Measurements from ENCODE around the gene MPLKIP.
"Not testable (repeated sequence)": the region's sequence is repeated elsewhere in the genome, so short reads cannot be mapped to it uniquely, and the experiment has no call there.

MPLKIP gene

GRCh38 chr7:40134428-40135316 is at the start of gene MPLKIP, which contains the start of gene SUGCT:
MPLKIP (minus strand) TSS chr7:40134622; CDS start chr7:40134567, 55 bp downstream.
SUGCT (plus strand) TSS chr7:40135005.
- DNase-seq (ENCODE audit: low read depth in 3 of 3) = peak; percentile 73 to 83 (median 79)

- DNase-seq (ENCODE audit: low read depth in 3 of 3) = no peak
Observed at GRCh38 chr7:40182452-40182851, 48.0 kb upstream of the MPLKIP start.

- DNase-seq (ENCODE audit: low read depth in 3 of 3) = no peak
Observed at GRCh38 chr7:40177071-40177470, 42.6 kb upstream of the MPLKIP start.

GRCh38 chr7:40175725-40176510 is 41.5 kb upstream of the MPLKIP start:
- DNase-seq (ENCODE audit: low read depth in 3 of 3) = no peak

GRCh38 chr7:40175256-40175655 is 40.8 kb upstream of the MPLKIP start:
- not testable (repeated sequence) for DNase-seq (ENCODE audit: low read depth in 3 of 3)

GRCh38 chr7:40173121-40173520 is 38.7 kb upstream of the MPLKIP start:
- DNase-seq (ENCODE audit: low read depth in 3 of 3) = not testable (repeated sequence)

- not testable (repeated sequence) for DNase-seq (ENCODE audit: low read depth in 3 of 3)
Observed at GRCh38 chr7:40168266-40168665, 33.8 kb upstream of the MPLKIP start.

- no peak for DNase-seq (ENCODE audit: low read depth in 3 of 3)
Observed at GRCh38 chr7:40167291-40167690, 32.9 kb upstream of the MPLKIP start.

- DNase-seq (ENCODE audit: low read depth in 3 of 3) = no peak
Observed at GRCh38 chr7:40165216-40165615, 30.8 kb upstream of the MPLKIP start.

- no peak for DNase-seq (ENCODE audit: low read depth in 3 of 3)
Observed at GRCh38 chr7:40162516-40162915, 28.1 kb upstream of the MPLKIP start.

- DNase-seq (ENCODE audit: low read depth in 3 of 3) = no peak
Observed at GRCh38 chr7:40156988-40157387, 22.6 kb upstream of the MPLKIP start.

GRCh38 chr7:40151504-40151903 is 17.1 kb upstream of the MPLKIP start:
- no peak for DNase-seq (ENCODE audit: low read depth in 3 of 3)

GRCh38 chr7:40148671-40149070 is 14.2 kb upstream of the MPLKIP start:
- DNase-seq (ENCODE audit: low read depth in 3 of 3) = no peak

GRCh38 chr7:40148247-40148580 is 13.8 kb upstream of the MPLKIP start:
- not testable (repeated sequence) for DNase-seq (ENCODE audit: low read depth in 3 of 3)

GRCh38 chr7:40147371-40148246 is 13.2 kb upstream of the MPLKIP start:
- DNase-seq (ENCODE audit: low read depth in 3 of 3) = no peak

- DNase-seq (ENCODE audit: low read depth in 3 of 3) = not testable (repeated sequence)
Observed at GRCh38 chr7:40145596-40146130, 11.2 kb upstream of the MPLKIP start.

GRCh38 chr7:40141916-40142315 is 7.5 kb upstream of the MPLKIP start:
- not testable (repeated sequence) for DNase-seq (ENCODE audit: low read depth in 3 of 3)

- not testable (repeated sequence) for DNase-seq (ENCODE audit: low read depth in 3 of 3)
Observed at GRCh38 chr7:40139891-40140290, 5.5 kb upstream of the MPLKIP start.

- DNase-seq (ENCODE audit: low read depth in 3 of 3) = no peak
Observed at GRCh38 chr7:40138973-40139372, 4.6 kb upstream of the MPLKIP start.

- DNase-seq (ENCODE audit: low read depth in 3 of 3) = no peak
Observed at GRCh38 chr7:40137563-40137962, 3.1 kb upstream of the MPLKIP start.

GRCh38 chr7:40135317-40135610 is 842 bp upstream of the MPLKIP start:
- DNase-seq (ENCODE audit: low read depth in 3 of 3) = no peak
